Progenitor cell of endocrine pancreas (in vitro differentiated cells): ENCODE data around the gene NUMA1. TPM values are rescaled to one million over a fixed set of nuclear protein-coding genes. Genes with fewer than 3 reads are reported as not detected.
A peak's percentile ranks its signal among the peaks of the same experiment; 100 is the strongest.

Experiments used
- DNase-seq: peaks from one replicate; pipeline ENCODE4 v3.0.0; 2021; ENCODE audit warnings: low spot score; ENCODE audit not compliant: unreplicated experiment
- H3K27ac Mint-ChIP-seq: 2 replicates; pipeline ENCODE4 v1.8.0; 2021; ENCODE audit warnings: mild to moderate bottlenecking, moderate library complexity, mixed read lengths
- H3K27me3 Mint-ChIP-seq: 2 replicates; pipeline ENCODE4 v1.8.0; 2021; ENCODE audit warnings: mixed read lengths
- H3K36me3 Mint-ChIP-seq: 2 replicates; pipeline ENCODE4 v1.8.0; 2022; ENCODE audit warnings: mixed read lengths; ENCODE audit not compliant: insufficient read depth
- H3K4me1 Mint-ChIP-seq: 2 replicates; pipeline ENCODE4 v1.8.0; 2021; ENCODE audit warnings: low read depth, mixed read lengths
- H3K4me3 Mint-ChIP-seq: 2 replicates; pipeline ENCODE4 v1.8.0; 2021; ENCODE audit warnings: low read depth, mild to moderate bottlenecking, moderate library complexity, mixed read lengths
- H3K9me3 Mint-ChIP-seq: 2 replicates; pipeline ENCODE4 v1.8.0; 2021; ENCODE audit warnings: low read depth, mixed read lengths
- CTCF ChIP-seq: fragments of 200-600 bp; sonication (generic); IDR thresholded peaks from one replicate; pipeline ENCODE4 v1.5.0; 2021; ENCODE audit warnings: antibody characterized with exemption, mild to moderate bottlenecking; ENCODE audit not compliant: unreplicated experiment
- total RNA-seq: library from RNA; stranded (reverse); gene quantifications from 2 replicates; pipeline ENCODE4 v1.2.1, GENCODE V29; 2021

NUMA1 gene
- total RNA-seq, 1 donor from 2014 or later, result 255 TPM

- H3K4me1 Mint-ChIP-seq, result no peaks in the 10 kb centered on the region
- H3K27ac Mint-ChIP-seq, result peak overlapping the region; percentile 66
- H3K27me3 Mint-ChIP-seq, result no peaks in the 10 kb centered on the region
- H3K9me3 Mint-ChIP-seq, result no peaks in the 10 kb centered on the region
- peaks cover 20% of the 10 kb centered on the region for H3K36me3 Mint-ChIP-seq
- no peak for TF ChIP-seq CTCF
- no peak overlapping the region for H3K4me3 Mint-ChIP-seq
- DNase-seq, result no peak
These were observed 72.8 kb downstream of the NUMA1 start for GRCh38 chr11:72007587-72007986.

- H3K36me3 Mint-ChIP-seq, result peaks cover 20% of the 10 kb centered on the region
- no peak for TF ChIP-seq CTCF
- H3K9me3 Mint-ChIP-seq, result no peaks in the 10 kb centered on the region
- no peaks in the 10 kb centered on the region for H3K27me3 Mint-ChIP-seq
- no peak overlapping the region for H3K27ac Mint-ChIP-seq
- DNase-seq, result no peak
- no peaks in the 10 kb centered on the region for H3K4me1 Mint-ChIP-seq
- H3K4me3 Mint-ChIP-seq, result no peak overlapping the region
These were observed 73.3 kb downstream of the NUMA1 start for GRCh38 chr11:72007089-72007476.

GRCh38 chr11:72006309-72007088, 73.8 kb downstream of the NUMA1 start:
- no peak overlapping the region for H3K4me3 Mint-ChIP-seq
- peaks cover 17% of the 10 kb centered on the region for H3K36me3 Mint-ChIP-seq
- peak overlapping the region; percentile 31 for H3K27ac Mint-ChIP-seq
- no peak for TF ChIP-seq CTCF
- no peak for DNase-seq
- H3K4me1 Mint-ChIP-seq, result no peaks in the 10 kb centered on the region
- no peaks in the 10 kb centered on the region for H3K9me3 Mint-ChIP-seq
- H3K27me3 Mint-ChIP-seq, result no peaks in the 10 kb centered on the region

GRCh38 chr11:72005347-72006260, 74.7 kb downstream of the NUMA1 start:
- no peak for DNase-seq
- Mint-ChIP-seq H3K9me3 (no peaks in the 10 kb centered on the region), H3K4me1 (no peaks in the 10 kb centered on the region), H3K27me3 (no peaks in the 10 kb centered on the region), H3K4me3 (no peak overlapping the region), H3K36me3 (peaks cover 17% of the 10 kb centered on the region), H3K27ac (peak overlapping the region; percentile 31)
- TF ChIP-seq CTCF, result no peak

- no peak for DNase-seq
- Mint-ChIP-seq H3K36me3 (peaks cover 17% of the 10 kb centered on the region), H3K4me3 (no peak overlapping the region), H3K9me3 (no peaks in the 10 kb centered on the region), H3K27ac (no peak overlapping the region), H3K4me1 (no peaks in the 10 kb centered on the region), H3K27me3 (no peaks in the 10 kb centered on the region)
- TF ChIP-seq CTCF, result no peak
These were observed 75.6 kb downstream of the NUMA1 start for GRCh38 chr11:72004515-72005346.
